Measurements from ENCODE around the gene MYOZ3. TPM values are rescaled to one million over a fixed set of nuclear protein-coding genes. Genes with fewer than 3 reads are reported as not detected.

The MYOZ3 gene
- not detected in 2 replicates for total RNA-seq (2014; rRNA removed; shearing (Covaris generic))
- polyA plus RNA-seq (2015; cell fraction: cytosol; rRNA removed): not detected in 2 replicates
- not detected in 2 replicates for polyA plus RNA-seq (2015; cell fraction: nucleus; rRNA removed)

GRCh38 chr5:150661086-150661485 lies at the start of gene MYOZ3:
Gene MYOZ3, plus strand, starts transcription at chr5:150661251. Its CDS starts 1,691 bp downstream, at chr5:150662942.
- DNase-seq (ENCODE audit: low read depth): no peak

DNA sequence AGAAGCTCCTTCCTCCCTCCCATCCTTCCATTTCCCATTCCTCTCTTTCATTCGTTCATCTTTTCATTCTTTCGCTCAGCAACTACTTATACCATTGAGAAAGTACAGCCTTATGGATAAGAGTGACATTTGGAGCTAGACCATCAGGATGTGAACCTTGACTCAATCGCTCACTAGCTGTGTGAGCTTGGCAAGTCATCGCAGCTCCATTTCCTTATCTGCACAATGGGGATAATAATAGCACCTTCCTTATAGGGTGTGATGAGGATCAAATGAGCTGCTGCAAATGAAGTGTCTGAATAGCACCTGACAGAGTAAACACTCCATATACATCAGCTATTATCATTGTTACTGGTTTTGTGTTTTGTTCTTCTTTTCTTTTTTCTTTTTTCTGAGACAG lies 48.6 kb upstream of the MYOZ3 start:
- DNase-seq (ENCODE audit: low read depth): no peak

GRCh38 chr5:150612905-150613670 lies 48.0 kb upstream of the MYOZ3 start:
- DNase-seq (ENCODE audit: low read depth): no peak

DNA sequence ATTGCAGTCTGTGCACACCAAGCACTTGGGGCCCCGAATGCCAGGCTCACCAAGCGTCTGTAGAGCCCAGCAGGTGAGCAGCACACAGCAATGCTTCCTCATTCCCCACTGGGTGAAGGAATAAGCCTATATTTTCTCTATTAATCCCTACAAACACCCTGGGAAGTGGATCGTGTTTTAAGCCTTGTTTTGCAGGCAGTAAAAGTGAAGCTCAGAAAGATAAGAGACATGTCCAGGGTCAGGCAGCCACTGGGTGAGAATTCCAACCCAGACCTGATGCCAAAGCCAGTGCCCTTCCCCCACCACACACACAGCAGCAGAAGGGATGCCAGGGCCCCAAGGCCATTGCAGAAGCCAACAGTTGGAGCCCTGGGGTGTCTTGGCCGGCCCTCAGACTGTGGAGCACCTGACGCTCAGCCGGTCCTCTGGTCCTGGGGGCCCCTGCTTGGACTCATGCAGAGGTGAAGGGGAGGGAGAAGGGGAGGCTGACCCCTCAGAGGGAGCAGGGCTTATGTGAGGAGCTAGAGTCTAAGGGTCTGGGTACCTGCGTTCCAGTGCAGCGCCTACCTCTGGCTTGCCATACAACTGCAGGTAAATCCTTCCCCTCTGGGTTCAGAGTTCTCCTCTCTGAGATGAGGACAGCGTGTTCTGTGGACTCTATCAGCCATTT lies 46.9 kb upstream of the MYOZ3 start:
- no peak for DNase-seq (ENCODE audit: low read depth)

DNA sequence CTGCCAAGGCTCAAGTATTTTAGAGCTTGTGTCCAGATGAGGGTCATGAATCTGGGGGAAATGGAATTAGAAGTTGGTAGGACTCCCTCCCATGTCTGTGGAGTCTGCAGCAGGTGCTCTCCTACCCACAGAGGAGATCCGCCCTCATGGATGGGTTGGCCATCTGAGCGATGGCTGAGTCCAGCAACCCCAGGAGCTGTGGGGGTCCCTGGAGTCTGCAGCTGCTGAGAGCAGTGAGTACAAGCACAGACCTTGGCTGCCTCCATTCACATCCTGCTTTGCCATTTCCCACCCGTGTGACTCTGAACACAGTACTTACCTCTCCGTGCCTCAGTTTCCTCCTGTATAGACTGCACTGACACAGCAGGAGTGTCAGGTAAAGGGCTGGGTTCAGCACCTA lies 46.4 kb upstream of the MYOZ3 start:
- DNase-seq (ENCODE audit: low read depth): no peak

DNA sequence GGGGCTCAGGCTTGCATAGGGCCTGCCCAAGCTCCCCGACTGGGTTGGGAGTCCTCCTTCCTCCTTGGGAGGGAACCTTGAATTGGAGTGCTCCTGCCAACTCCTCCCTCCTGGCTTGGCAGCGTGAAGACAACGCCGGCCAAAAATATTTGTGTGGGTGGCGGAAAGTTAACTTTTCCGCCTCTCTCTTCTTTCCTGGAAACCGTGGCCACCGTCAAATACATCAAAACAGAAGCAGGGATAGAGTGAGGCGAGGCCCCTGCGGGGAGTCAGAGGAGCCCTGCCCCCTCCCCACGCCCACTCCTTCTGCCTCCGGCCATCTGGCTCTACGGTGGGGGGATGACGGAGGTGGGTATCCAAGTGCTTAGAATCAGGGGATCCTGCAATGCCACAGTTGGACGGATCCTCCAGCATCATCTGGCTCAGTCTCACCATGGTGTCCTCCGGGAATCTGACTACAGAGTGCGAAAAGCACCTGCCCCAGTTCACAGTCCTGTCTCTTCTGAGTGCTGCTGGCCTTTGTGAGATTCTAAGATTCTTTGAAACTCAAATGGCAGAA lies 45.8 kb upstream of the MYOZ3 start:
- no peak for DNase-seq (ENCODE audit: low read depth)

DNA sequence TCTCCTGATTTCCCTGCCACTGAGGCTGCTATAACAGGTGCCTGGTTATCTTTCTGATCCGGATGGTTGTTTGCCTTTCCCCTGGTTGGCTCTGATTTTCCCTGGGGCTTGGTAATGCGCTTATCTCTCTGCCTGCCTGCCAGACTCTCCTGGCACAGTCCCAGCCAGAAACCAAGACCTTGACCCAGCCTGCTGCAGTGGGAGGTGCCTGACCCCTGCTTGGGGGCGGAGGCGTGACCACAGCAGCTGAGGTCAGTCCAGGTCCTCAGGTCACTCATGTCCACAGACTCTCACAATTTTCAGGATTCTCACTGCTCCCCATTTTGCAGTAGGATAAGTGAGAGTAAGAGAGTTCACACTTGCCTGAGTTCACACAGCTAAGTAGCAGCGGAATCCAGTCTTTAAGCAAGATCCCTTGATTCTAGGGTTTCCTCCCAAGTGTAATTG lies 45.0 kb upstream of the MYOZ3 start:
- no peak for DNase-seq (ENCODE audit: low read depth)

DNA sequence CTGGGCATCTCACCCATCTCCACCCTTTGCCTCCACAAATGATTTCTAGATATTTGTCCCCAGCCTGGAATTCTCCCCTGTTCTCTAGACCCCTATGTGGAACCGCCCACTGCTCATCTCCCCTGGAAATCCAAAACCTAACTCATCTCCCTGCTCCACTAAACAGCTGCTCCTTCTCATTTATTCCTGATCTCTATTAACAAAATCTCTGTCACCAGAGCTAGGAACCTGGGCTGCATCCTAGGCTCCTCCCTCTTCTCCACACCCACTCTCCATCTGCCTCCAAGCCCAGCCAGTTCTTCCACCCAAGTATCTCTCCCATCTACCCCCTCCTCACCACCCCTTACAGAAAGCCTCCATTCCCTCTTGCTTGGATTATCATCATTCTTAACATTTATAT lies 44.5 kb upstream of the MYOZ3 start:
- DNase-seq (ENCODE audit: low read depth): no peak

GRCh38 chr5:150618163-150618562 lies 42.9 kb upstream of the MYOZ3 start:
- DNase-seq (ENCODE audit: low read depth): no peak

- no peak for DNase-seq (ENCODE audit: low read depth)
Measured at GRCh38 chr5:150618588-150619281, 42.3 kb upstream of the MYOZ3 start.

- no peak for DNase-seq (ENCODE audit: low read depth)
Measured at GRCh38 chr5:150619359-150620230, 41.5 kb upstream of the MYOZ3 start.

GRCh38 chr5:150621301-150621700 lies 39.8 kb upstream of the MYOZ3 start:
- no peak for DNase-seq (ENCODE audit: low read depth)

DNA sequence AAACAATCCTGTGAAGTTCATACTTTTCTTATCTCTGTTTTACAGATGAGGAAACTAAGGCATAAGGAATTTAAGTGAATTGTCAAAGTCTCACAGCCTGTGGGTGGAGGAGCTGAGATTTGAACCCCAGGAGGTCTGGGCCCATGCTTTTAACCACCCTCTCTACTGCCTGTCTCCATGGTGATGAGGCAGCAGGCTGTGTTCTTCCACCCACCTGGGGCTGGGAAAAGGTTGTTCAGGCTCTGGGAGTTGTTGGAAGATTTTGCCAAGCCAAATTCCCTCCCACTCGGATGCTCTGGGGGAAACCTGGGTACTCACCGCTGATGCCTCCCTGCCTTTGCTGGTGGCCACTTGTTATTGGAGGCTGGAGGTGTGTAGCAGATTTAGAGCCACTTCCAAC lies 38.9 kb upstream of the MYOZ3 start:
- no peak for DNase-seq (ENCODE audit: low read depth)

DNA sequence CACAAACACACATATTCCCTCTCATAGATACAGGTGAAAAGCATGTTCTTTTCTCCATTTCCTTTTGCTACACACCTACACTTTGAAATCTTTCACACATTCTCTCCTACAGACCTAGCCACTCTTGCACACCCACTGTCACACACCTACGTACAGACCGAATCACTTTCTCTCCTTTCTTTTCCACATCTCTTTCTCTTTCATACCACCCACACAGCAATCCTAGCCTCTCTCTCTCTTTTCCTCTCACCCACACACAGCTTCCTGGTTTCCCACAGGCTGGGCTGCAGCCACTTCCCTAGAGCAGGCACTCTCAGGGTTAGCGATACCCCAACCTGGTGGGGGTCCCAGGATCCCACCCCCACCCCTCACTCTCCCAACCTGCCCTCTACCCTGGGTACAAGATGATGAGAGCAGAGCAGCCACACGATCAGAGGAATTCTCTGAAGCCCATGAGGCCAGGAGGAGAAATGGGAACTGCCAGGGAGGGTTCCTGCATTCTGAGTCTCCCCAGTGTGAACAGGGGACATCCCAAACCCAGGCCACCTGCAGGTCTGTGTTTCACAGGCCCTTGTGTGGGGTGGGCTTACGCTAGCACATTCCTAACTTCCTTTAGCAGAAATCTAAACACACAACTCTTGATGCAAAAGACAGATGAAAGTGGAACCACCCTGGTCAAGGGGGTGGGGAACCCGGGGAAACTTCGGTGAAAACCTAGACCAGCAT lies 37.7 kb upstream of the MYOZ3 start:
- no peak for DNase-seq (ENCODE audit: low read depth)

DNA sequence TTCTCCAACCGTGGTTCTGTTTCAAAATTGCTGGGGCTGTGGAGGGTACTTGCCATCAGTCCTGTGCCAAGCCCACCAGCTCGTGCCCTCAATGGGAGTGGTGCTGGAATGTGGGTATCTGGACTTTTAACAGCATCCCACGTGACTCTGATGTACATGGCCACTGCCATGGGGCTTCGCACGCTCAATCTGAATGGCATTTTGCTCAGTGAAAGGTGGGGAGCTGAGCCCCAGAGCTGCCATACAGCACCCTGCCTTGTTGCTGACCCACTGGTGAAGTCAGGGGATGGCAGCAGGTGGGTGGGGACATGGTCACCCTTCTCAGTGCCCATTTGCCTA lies 37.2 kb upstream of the MYOZ3 start:
- no peak for DNase-seq (ENCODE audit: low read depth)

DNA sequence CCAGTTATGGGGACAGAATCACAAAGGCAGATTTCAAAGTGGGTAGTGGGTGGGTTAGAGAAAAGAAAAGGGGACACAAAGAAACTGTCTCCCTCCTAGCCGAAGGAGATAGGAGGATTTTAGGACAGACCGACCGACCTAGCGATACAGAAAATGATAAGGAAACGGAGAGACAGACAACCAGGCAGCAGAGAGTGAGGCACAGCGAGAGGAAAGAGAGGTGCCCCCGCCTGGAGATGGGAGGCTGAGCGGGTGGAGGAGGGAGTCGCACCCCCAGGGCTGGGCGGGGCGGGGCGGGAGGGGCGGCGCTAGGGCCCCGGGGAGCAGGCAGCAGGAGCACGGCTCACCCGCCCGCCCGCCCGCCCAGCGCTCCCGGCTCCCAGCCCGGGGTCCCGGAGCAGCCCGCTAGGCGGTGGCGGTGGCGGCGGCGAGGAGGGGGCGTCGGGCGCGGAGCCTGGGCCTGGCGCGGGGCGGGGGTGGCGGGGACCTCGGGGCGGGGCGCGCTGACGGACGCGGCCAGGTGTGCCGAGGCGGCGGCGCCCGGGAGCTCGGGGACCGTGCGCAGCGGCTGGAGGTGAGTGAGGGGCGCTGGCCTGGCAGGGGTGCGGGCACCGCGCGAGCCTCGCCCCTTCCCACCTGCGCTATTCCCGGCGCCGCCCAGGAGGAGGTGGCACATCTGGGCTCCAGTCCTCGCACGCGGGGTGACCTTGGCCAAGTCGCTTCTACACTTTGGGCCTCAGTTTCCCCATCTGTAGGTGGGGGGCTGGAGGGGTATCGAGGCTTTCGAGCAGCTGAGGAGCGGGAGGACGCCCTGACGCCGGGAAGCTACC lies 36.5 kb upstream of the MYOZ3 start:
- DNase-seq (ENCODE audit: low read depth): no peak

DNA sequence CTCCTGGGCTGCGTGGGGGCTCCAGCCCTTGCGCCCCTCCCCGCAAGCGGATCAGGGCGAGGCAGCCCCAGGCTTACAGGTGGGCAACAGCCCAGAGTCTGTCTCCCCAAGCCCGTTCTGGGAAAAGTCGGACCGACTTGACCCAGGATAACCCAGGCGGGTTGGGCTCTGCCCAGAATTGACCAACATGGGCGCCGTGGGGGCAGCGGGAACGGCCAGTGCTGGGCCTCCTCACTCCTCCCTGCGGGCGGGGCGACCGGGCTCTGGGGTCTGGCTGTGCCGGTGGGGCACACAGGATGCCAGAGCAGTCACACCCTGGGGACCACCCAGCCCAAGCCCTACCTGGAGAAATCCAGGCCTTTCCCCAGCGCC lies 35.9 kb upstream of the MYOZ3 start:
- no peak for DNase-seq (ENCODE audit: low read depth)

- no peak for DNase-seq (ENCODE audit: low read depth)
Measured at GRCh38 chr5:150625831-150626746, 35.0 kb upstream of the MYOZ3 start.

Measured in HT1080 (cell line).